Measurements from ENCODE around the gene BBC3. TPM values are rescaled to one million over a fixed set of nuclear protein-coding genes. Genes with fewer than 3 reads are reported as not detected.

The BBC3 gene
- total and polyA plus RNA-seq, 4 donors = 4.1 to 22.0 (median 14.8) TPM

- no peak overlapping the region for H3K27ac ChIP-seq (ENCODE audit: low read depth in 1 of 2, low read length in 1 of 2)
- no peak for TF ChIP-seq CTCF (IDR thresholded peaks at IDR 0.05; ENCODE audit: control extremely low read depth, extremely low read depth)
- WGBS, 2 donors = 92 to 95% methylated on average over 6 of the region's 6 CpGs
- no peaks in the 10 kb centered on the region for H3K9me3 ChIP-seq (ENCODE audit: control insufficient read depth in 4 of 4, insufficient read depth in 3 of 4, low read length in 3 of 4)
- H3K4me1 ChIP-seq (ENCODE audit: control insufficient read depth in 5 of 5, insufficient read depth in 5 of 5, low read length in 5 of 5) = peaks cover 3 to 14% (median 7%) of the 10 kb centered on the region in 5 donors
- no peaks in the 10 kb centered on the region for H3K27me3 ChIP-seq (ENCODE audit: control insufficient read depth in 3 of 3, insufficient read depth in 3 of 3, low read length in 2 of 3)
- H3K36me3 ChIP-seq (ENCODE audit: control insufficient read depth in 4 of 4, insufficient read depth in 4 of 4, low read length in 4 of 4) = peaks cover 8 to 37% (median 26%) of the 10 kb centered on the region in 4 donors
- H3K4me3 ChIP-seq = no peak overlapping the region
- DNase-seq (no peak), ATAC-seq (ENCODE audit: insufficient read depth, low FRiP score) (no peak)
- no peak overlapping the region for H3K9ac ChIP-seq (ENCODE audit: insufficient read depth in 1 of 2, low read length in 2 of 2)
Observed at GRCh38 chr19:47258895-47259555, 28.0 kb upstream of the BBC3 start.

- H3K9ac ChIP-seq (ENCODE audit: insufficient read depth in 1 of 2, low read length in 2 of 2) = peak overlapping the region in 1 of 2 donors; percentile 16
- DNase-seq (no peak), ATAC-seq (ENCODE audit: insufficient read depth, low FRiP score) (no peak)
- 89 to 93% methylated on average over 9 of the region's 9 CpGs for WGBS, 2 donors
- no peak overlapping the region for H3K4me3 ChIP-seq
- H3K4me1 ChIP-seq (ENCODE audit: control insufficient read depth in 5 of 5, insufficient read depth in 5 of 5, low read length in 5 of 5) = peaks cover 3 to 14% (median 7%) of the 10 kb centered on the region in 5 donors
- peak overlapping the region in 1 of 2 donors; percentile 88 for H3K27ac ChIP-seq (ENCODE audit: low read depth in 1 of 2, low read length in 1 of 2)
- peaks cover 8 to 37% (median 26%) of the 10 kb centered on the region in 4 donors for H3K36me3 ChIP-seq (ENCODE audit: control insufficient read depth in 4 of 4, insufficient read depth in 4 of 4, low read length in 4 of 4)
- H3K27me3 ChIP-seq (ENCODE audit: control insufficient read depth in 3 of 3, insufficient read depth in 3 of 3, low read length in 2 of 3) = no peaks in the 10 kb centered on the region
- TF ChIP-seq CTCF (IDR thresholded peaks at IDR 0.05; ENCODE audit: control extremely low read depth, extremely low read depth) = no peak
- no peaks in the 10 kb centered on the region for H3K9me3 ChIP-seq (ENCODE audit: control insufficient read depth in 4 of 4, insufficient read depth in 3 of 4, low read length in 3 of 4)
Observed at GRCh38 chr19:47258434-47258833, 27.4 kb upstream of the BBC3 start.

- no peaks in the 10 kb centered on the region for H3K27me3 ChIP-seq (ENCODE audit: control insufficient read depth in 3 of 3, insufficient read depth in 3 of 3, low read length in 2 of 3)
- H3K9ac ChIP-seq (ENCODE audit: insufficient read depth in 1 of 2, low read length in 2 of 2) = peak overlapping the region; percentile 55 to 82
- H3K4me3 ChIP-seq = peak overlapping the region; percentile 30
- DNase-seq = no peak
- no peak for TF ChIP-seq CTCF (IDR thresholded peaks at IDR 0.05; ENCODE audit: control extremely low read depth, extremely low read depth)
- no peaks in the 10 kb centered on the region for H3K9me3 ChIP-seq (ENCODE audit: control insufficient read depth in 4 of 4, insufficient read depth in 3 of 4, low read length in 3 of 4)
- peaks cover 3 to 14% (median 7%) of the 10 kb centered on the region in 5 donors for H3K4me1 ChIP-seq (ENCODE audit: control insufficient read depth in 5 of 5, insufficient read depth in 5 of 5, low read length in 5 of 5)
- peak; percentile 6 for ATAC-seq (ENCODE audit: insufficient read depth, low FRiP score)
- H3K27ac ChIP-seq (ENCODE audit: low read depth in 1 of 2, low read length in 1 of 2) = peak overlapping the region; percentile 66 to 88
- peaks cover 8 to 34% (median 24%) of the 10 kb centered on the region in 4 donors for H3K36me3 ChIP-seq (ENCODE audit: control insufficient read depth in 4 of 4, insufficient read depth in 4 of 4, low read length in 4 of 4)
- 6 to 9% methylated on average over 29 of the region's 29 CpGs for WGBS, 2 donors
Observed at GRCh38 chr19:47257411-47258169, 26.6 kb upstream of the BBC3 start.

Measured in lung (tissue), 12 donors.